Calu3 (cell line): ENCODE results near the gene SRPK2. TPM values are rescaled to one million over a fixed set of nuclear protein-coding genes. Genes with fewer than 3 reads are reported as not detected.

Source experiments
- BruUV-seq: library from RNA; stranded (reverse); fragments of 400-500 nt; replicated peaks from 2 replicates; lab custom pipeline; 2021; lab: Mats Ljungman, UMichigan
- CTCF ChIA-PET: fragments of 300-600 bp; sonication (Branson Sonifier 250); formaldehyde crosslinking; loops from one replicate; lab custom pipeline; 2022; ENCODE audit warnings: antibody characterized with exemption; lab: Charles Lee
- DNase-seq: peaks from one replicate; pipeline ENCODE4 v3.0.0; 2022
- H3K27ac Mint-ChIP-seq: one replicate; pipeline ENCODE4 v1.8.0; 2022; ENCODE audit warnings: mixed read lengths; ENCODE audit not compliant: unreplicated experiment
- H3K27me3 Mint-ChIP-seq: one replicate; pipeline ENCODE4 v1.8.0; 2022; ENCODE audit warnings: mixed read lengths; ENCODE audit not compliant: unreplicated experiment
- H3K36me3 Mint-ChIP-seq: one replicate; pipeline ENCODE4 v1.8.0; 2022; ENCODE audit warnings: mild to moderate bottlenecking, moderate library complexity, mixed read lengths; ENCODE audit not compliant: insufficient read depth, unreplicated experiment
- H3K4me1 Mint-ChIP-seq: one replicate; pipeline ENCODE4 v1.8.0; 2022; ENCODE audit warnings: mild to moderate bottlenecking, low read depth, mixed read lengths; ENCODE audit not compliant: unreplicated experiment
- H3K4me3 Mint-ChIP-seq: one replicate; pipeline ENCODE4 v1.8.0; 2022; ENCODE audit warnings: mild to moderate bottlenecking, low read depth, moderate library complexity, mixed read lengths; ENCODE audit not compliant: unreplicated experiment
- H3K9me3 Mint-ChIP-seq: one replicate; pipeline ENCODE4 v1.8.0; 2022; ENCODE audit warnings: low read depth, mixed read lengths; ENCODE audit not compliant: unreplicated experiment
- CTCF ChIP-seq: fragments of 200-600 bp; IDR thresholded peaks from one replicate; pipeline ENCODE4 v1.8.0; 2022; ENCODE audit warnings: antibody characterized with exemption; ENCODE audit not compliant: unreplicated experiment
- intact Hi-C: fragments of 100-400 bp; cut with micrococcal nuclease; formaldehyde crosslinking; loops from one replicate; pipeline ENCODE4 v1.10.0; 2022; ENCODE audit not compliant: unreplicated experiment
- total RNA-seq: library from RNA; stranded (reverse); gene quantifications from 2 replicates; pipeline ENCODE4 v1.2.3, GENCODE V29; 2022

SRPK2 gene
- total RNA-seq, 1 experiment from 2014 or later, result 40.2 TPM

- no peak for DNase-seq
- H3K4me1 Mint-ChIP-seq, result no peaks in the 10 kb centered on the region
- no peaks in the 10 kb centered on the region for H3K9me3 Mint-ChIP-seq
- no peaks in the 10 kb centered on the region for H3K27me3 Mint-ChIP-seq
- H3K36me3 Mint-ChIP-seq, result no peaks in the 10 kb centered on the region
- BruUV-seq, result no TSS peak
- intact Hi-C loops, result no loop called here
- CTCF ChIA-PET, result no interaction called here
- TF ChIP-seq CTCF, result no peak
- H3K4me3 Mint-ChIP-seq, result no peak overlapping the region
- no peak overlapping the region for H3K27ac Mint-ChIP-seq
These were observed 209.7 kb downstream of the SRPK2 start for GRCh38 chr7:105178928-105179541.

GRCh38 chr7:105178177-105178576 is 210.5 kb downstream of the SRPK2 start:
- intact Hi-C loops, result no loop called here
- H3K4me3 Mint-ChIP-seq, result no peak overlapping the region
- H3K4me1 Mint-ChIP-seq, result no peaks in the 10 kb centered on the region
- no peaks in the 10 kb centered on the region for H3K27me3 Mint-ChIP-seq
- no TSS peak for BruUV-seq
- H3K36me3 Mint-ChIP-seq, result no peaks in the 10 kb centered on the region
- H3K27ac Mint-ChIP-seq, result no peak overlapping the region
- no peak for TF ChIP-seq CTCF
- CTCF ChIA-PET, result no interaction called here
- DNase-seq, result no peak
- H3K9me3 Mint-ChIP-seq, result no peaks in the 10 kb centered on the region

- H3K27ac Mint-ChIP-seq, result no peak overlapping the region
- H3K27me3 Mint-ChIP-seq, result no peaks in the 10 kb centered on the region
- CTCF ChIA-PET, result no interaction called here
These were observed 211.7 kb downstream of the SRPK2 start for GRCh38 chr7:105177026-105177425.

GRCh38 chr7:105173586-105173985 is 215.1 kb downstream of the SRPK2 start:
- Mint-ChIP-seq H3K4me3 (no peak overlapping the region), H3K36me3 (no peaks in the 10 kb centered on the region), H3K27me3 (no peaks in the 10 kb centered on the region), H3K9me3 (no peaks in the 10 kb centered on the region), H3K27ac (no peak overlapping the region), H3K4me1 (no peaks in the 10 kb centered on the region)
- intact Hi-C loops, result no loop called here
- no peak for DNase-seq
- no TSS peak for BruUV-seq
- CTCF ChIA-PET, result no interaction called here
- TF ChIP-seq CTCF, result no peak

More at GRCh38 chr7:105177026-105177425, 211.7 kb downstream of the SRPK2 start:
- no peaks in the 10 kb centered on the region for H3K9me3 Mint-ChIP-seq
- no TSS peak for BruUV-seq
- no peak for DNase-seq
- intact Hi-C loops, result no loop called here
- no peaks in the 10 kb centered on the region for H3K4me1 Mint-ChIP-seq
- no peak for TF ChIP-seq CTCF
- no peak overlapping the region for H3K4me3 Mint-ChIP-seq
- no peaks in the 10 kb centered on the region for H3K36me3 Mint-ChIP-seq
